ENCODE measurements around the gene POU2AF1.

DNA sequence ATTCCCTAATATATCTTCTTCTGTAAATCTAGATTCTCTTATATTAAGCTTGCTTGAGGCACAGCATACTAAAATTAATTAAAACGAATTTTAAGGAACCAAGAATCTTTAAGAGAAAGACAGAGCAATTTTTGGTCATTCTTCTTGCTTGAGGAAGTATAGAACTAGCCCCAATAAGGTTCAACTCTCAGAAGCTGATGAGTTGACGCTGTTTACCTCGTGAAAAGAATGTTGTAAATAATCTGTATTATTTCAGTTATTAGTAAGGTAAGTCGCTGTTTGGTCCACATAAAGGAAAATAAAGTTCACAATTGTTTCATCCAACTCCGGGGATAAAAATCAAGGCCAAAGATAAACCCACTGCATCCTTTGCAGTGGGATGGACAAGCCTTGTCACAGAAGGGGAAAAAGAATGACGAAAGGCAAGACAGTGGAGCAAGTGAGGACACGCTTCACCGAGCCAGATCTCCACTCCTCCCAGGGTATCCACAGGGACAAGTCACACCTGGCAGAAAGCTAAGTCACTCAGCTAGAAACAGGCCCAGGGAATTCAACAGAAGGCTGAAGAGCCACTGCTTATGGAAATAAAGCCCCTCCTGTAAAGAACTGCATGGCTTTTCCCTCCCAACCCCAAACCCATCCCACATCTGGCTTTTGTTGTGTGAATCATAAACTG, 752 bp downstream of the POU2AF1 start:
- TF ChIP-seq, protein P1, sequence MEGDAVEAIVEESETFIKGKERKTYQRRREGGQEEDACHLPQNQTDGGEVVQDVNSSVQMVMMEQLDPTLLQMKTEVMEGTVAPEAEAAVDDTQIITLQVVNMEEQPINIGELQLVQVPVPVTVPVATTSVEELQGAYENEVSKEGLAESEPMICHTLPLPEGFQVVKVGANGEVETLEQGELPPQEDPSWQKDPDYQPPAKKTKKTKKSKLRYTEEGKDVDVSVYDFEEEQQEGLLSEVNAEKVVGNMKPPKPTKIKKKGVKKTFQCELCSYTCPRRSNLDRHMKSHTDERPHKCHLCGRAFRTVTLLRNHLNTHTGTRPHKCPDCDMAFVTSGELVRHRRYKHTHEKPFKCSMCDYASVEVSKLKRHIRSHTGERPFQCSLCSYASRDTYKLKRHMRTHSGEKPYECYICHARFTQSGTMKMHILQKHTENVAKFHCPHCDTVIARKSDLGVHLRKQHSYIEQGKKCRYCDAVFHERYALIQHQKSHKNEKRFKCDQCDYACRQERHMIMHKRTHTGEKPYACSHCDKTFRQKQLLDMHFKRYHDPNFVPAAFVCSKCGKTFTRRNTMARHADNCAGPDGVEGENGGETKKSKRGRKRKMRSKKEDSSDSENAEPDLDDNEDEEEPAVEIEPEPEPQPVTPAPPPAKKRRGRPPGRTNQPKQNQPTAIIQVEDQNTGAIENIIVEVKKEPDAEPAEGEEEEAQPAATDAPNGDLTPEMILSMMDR (IDR thresholded peaks at IDR 0.05): no peak
- TF ChIP-seq POLR2A (IDR thresholded peaks at IDR 0.05): no peak

Data from adrenal gland (tissue), 5 donors.